Kidney capillary endothelial cell (primary cell): ENCODE results near the gene PCBP4.

Experiments
- DNase-seq: peaks from one replicate; pipeline ENCODE4 v3.0.0-alpha.2; 2018; ENCODE audit warnings: low spot score

The PCBP4 gene

DNA sequence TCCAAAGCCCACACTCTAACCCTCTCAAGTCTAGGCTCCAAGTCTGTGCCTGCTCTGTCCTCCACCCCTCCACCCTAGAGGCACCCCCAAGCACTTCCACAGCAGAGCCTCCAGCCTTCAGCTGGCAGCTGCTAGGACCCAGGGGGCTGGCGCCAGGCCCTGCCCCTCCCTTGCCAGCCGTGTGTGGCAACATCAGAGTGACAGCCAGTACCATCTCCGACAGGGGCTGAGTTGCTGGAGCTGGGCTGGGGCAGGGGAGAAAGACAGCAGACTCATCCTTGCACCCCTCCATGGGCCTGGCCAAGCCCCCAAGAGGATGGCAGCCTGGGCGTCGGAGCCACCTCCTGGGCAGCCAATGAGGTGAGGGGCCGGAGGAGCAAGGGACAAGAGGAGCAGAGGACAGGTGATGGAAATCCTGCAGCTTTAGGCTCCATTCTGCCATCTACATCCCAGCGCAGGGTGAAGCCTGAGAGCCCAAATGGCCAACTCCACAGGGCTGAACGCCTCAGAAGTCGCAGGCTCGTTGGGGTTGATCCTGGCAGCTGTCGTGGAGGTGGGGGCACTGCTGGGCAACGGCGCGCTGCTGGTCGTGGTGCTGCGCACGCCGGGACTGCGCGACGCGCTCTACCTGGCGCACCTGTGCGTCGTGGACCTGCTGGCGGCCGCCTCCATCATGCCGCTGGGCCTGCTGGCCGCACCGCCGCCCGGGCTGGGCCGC is 11.9 kb downstream of the PCBP4 start, which contains the start of gene GPR62:
GPR62 (plus strand) TSS at position 207 of the 718 bp plus-strand sequence; CDS start at position 479, 272 bp downstream.
- no peak for DNase-seq

DNA sequence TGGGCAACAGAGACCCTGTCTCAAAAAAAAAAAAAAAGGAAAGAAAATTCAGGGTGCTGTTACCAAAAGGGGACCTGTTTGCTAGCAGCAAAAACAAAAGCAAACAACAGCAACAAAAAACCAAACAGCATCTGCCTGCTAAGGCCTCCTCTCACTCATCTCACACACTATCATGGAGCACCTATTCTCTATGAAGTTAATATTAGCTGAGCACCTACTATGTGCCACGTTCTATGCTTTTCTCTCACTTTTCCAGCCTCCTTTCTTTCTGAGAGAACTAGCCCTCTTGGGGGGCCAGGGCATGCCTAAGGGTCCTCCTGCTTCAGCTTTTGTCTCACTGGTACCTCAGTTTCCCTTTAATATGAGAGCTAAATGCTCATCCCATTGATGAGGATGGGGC is 12.5 kb downstream of the PCBP4 start:
- no peak for DNase-seq

DNA sequence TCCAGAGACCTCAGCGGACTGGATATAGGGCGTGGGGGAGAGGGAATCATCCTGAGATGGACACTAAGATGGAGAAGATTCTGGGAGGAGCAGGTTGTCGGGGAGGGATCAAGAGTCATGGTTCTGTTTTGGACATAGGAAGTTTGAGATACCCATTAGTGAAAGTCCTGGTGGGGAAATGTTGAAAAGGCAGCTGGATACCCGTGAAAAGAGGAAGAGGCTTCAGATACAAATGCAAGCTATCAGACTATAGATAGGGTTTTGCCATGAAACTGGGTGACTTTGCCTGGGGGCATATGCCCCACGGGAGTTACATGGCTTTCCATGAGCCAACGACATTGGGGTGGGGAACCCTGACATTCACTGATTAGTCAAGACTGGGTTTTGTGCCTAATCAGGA is 13.1 kb downstream of the PCBP4 start:
- DNase-seq: no peak

DNA sequence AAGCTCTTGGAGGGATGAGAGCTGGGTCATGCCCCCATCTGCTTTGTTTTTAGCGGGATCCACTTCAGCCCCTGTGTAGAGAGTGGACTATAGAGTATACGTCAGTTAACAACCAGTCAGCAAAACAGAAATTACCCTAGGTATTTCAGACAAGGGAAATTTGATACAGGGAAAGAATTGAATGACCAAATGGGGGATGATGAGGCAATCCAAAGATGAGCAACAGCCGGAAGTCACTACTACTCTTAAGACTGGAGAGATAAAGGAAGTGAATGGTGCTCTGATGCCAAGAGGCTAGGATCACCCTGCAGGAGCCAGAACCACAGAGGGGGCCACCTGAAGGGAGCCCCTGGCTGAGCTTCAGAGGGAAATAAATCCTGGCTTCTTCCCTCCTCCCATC is 13.8 kb downstream of the PCBP4 start:
- no peak for DNase-seq

DNA sequence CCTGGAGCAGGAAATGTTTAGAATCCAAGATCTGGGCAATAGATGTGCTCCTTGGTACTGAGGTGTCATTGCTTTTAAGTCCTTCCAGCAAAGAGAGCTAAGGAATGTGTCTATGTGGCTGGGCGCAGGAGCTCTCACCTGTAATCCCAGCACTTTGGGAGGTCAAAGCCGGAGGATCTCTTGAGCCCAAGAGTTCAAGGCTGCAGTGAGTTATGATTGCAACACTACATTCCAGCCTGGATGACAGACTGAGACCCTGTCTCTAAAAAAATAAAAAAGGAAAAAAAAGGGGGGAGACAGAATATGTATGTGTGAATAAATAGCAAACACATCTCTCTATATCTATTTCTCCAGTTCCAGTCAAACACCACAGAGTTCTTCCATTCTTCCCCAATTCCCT is 16.4 kb downstream of the PCBP4 start:
- DNase-seq: no peak

DNA sequence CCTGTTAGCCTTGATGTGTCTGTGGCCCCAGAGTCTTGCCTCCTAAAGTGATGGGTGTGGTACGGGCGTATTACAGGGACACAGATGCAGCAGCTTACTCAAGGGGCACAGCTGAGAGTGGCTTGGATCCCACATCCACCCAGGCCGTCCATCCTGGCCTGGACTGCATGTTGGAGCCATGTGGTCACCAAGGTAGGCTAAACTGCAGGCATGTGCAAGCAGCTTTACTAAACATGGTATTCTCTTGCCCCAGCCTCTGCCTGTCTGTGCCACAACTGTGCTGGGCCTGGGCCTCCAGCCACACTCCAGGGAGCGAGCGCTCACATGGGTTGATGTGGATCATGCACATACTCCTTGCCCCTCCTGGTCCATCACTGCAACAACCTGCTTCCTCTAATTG is 18.1 kb downstream of the PCBP4 start:
- DNase-seq: no peak

DNA sequence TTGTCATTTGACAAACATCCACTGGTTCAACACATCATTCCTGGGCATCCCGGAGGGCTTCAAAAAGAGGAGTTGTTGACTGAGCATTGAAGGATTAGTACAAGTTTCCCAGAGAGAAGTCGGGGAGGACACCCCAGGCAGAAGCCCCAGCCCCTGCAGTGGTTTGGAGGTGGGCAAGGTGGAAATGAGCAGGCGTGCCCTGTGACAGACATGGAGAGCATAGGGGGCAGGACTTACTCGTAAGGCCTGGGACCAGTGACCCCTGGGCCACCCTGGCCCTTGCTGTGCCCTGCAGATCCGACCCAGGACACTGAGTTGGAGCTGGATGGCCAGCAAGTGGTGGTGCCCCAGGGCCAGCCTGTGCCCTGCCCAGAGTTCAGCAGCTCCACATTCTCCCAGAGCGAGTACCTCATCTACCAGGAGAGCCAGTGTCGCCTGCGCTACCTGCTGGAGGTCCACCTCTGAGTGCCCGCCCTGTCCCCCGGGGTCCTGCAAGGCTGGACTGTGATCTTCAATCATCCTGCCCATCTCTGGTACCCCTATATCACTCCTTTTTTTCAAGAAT is 19.2 kb downstream of the PCBP4 start:
- DNase-seq: no peak

DNA sequence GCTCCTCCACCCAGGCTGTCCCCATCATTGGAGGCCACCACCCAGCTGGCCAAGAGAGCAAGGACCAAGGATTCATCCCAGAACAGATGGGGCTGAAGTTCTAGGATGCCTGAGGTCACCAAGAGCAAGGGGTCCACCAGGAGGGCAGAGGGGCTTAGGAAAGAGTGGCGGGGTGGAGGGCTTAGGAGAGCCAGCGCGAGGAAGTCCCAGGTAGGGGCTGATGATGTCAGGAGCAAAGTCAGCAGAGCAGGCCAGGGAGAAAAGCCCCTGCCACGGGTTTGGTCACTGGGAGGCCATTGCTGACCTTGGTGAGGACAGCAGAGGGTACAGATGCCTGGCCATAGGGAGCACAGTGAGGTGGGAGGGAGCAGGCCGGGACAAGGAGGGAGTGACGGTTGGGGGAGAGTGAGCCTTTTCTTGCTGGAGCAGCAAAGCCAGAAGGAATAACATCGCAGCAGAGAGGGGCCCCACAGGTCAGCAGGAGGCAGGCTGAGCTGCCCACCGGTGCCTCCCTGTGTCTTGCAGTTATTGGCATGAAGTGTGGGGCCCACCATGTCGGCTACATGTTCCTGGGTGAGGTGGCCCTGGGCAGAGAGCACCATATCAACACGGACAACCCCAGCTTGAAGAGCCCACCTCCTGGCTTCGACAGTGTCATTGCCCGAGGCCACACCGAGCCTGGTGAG is 19.9 kb downstream of the PCBP4 start:
- DNase-seq: no peak

DNA sequence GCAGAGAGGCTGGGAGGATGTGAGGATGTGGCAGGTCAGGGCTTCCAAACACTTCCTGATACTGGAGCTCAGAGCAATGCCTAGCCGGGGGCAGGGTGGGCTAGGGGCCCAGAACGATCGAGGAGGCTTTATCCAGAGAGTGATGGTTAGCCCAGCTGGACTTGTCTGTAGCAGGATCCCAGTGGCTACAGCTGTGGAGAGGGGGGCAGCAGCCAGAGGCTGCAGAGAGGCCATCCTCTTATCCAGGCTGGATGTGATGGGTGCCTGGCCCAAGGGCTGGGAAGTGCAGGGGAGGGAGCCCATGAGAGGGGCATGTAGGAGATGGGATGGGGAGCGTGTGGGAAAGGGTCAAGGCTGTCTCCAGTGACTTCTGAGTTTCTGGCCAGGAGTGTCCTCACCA is 20.5 kb downstream of the PCBP4 start:
- DNase-seq: no peak

DNA sequence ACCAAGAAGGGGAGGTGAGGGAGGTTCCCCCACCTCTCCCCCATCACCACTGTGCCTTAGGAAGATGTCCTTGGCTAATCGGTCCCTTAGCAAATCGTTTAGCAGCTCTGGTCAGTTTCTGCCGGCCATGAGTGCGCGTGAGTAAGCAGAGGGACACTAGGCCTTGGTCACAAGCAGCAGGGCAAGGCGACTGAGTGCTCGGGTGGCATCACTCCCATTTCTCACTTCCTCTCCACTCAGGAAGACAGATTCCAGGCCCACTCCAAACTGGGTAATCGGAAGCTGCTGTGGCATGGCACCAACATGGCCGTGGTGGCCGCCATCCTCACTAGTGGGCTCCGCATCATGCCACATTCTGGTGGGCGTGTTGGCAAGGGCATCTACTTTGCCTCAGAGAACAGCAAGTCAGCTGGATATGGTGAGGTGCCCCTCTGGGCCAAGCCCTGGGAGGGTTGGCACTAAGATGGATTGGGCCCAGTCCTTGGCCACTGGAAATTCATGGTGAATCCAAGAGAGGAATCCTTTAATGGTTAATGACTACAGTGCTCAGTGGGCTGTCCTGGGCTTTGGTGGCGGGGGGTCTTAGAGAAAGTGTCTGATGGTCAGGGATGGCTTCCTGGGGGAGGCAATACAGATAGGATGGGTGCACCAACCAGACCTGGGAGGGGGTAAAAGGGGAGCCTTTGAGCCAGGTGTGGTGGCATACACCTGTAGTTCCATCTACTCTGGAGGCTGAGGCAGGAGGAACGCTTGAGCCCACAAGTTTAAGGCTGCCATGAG is 21.1 kb downstream of the PCBP4 start:
- no peak for DNase-seq

DNA sequence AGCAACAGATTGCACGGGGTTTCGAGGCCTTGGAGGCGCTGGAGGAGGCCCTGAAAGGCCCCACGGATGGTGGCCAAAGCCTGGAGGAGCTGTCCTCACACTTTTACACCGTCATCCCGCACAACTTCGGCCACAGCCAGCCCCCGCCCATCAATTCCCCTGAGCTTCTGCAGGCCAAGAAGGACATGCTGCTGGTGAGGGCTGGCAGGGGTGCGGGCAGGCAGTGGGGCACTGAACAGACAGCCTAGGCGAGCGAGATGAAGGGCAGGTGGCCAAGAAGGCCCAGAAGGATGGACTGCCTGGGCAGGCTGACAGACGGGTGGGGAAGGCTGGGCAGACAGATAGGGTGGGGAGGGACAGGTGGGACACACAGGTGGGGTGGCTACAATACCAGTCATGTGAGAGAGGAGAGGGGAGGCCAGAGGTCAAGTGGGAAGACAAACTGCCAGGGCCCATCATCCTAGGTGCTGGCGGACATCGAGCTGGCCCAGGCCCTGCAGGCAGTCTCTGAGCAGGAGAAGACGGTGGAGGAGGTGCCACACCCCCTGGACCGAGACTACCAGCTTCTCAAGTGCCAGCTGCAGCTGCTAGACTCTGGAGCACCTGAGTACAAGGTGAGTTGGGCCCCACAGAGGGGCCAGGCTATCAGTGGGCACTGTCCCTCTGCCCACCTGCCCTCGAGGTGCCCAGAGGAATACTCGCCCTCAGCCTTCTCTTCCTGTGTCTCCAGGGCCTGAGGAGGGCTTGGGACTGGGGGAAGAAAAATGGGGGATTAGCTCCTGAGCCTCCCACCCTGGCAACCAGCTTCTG is 22.0 kb downstream of the PCBP4 start:
- DNase-seq: no peak

DNA sequence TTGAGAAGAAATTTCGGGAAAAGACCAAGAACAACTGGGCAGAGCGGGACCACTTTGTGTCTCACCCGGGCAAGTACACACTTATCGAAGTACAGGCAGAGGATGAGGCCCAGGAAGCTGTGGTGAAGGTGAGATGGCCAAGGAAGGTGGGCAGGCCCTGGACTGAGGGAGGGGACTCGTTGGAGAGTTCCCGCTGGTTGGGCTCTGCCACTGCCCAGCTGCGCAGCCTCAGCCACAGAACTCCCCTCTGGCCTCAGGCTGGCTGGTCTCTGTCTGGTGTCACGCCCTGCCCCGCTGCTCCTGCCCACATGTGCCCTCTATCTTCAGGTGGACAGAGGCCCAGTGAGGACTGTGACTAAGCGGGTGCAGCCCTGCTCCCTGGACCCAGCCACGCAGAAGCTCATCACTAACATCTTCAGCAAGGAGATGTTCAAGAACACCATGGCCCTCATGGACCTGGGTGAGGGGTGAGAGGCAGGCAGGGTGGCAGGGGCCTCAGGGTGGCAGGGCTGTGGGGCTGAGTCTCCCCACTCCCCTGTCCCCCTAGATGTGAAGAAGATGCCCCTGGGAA is 22.7 kb downstream of the PCBP4 start:
- no peak for DNase-seq

DNA sequence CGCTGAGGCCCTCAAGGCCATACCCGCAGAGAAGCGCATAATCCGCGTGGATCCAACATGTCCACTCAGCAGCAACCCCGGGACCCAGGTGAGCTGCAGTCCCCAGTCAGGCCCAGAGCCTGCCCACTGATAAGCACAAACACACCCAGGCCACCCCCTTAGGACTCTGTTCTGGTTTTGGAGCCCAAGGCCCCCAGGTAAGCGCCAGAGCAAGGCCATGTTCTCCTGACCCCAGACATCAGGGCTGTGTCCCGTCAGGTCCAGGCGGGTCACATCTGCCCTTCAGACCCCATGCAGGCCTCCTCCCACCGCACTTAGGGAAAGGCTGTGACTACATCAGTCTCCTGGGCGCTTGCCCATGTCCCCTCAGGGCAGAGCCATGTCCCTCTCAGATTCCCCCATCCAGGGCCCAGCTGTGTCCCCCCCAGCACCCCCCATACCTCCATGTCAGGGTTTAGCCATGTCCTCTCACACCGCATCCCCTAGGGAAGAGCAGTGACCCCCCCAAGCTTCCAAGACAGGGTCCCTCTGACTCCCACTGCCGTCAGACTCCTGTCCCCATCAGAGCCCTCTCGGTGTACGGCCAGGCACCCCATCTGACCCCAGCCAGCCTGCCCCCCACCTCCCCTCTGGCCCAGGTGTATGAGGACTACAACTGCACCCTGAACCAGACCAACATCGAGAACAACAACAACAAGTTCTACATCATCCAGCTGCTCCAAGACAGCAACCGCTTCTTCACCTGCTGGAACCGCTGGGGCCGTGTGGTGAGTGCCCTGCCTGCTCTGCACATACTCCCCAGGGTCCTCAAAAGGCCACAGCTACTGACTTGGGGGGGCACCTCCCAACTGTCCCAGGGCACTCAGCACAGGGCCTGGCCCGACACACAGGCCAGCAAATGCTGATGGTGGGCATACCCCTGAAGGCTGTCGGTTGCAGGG is 23.5 kb downstream of the PCBP4 start:
- no peak for DNase-seq

DNA sequence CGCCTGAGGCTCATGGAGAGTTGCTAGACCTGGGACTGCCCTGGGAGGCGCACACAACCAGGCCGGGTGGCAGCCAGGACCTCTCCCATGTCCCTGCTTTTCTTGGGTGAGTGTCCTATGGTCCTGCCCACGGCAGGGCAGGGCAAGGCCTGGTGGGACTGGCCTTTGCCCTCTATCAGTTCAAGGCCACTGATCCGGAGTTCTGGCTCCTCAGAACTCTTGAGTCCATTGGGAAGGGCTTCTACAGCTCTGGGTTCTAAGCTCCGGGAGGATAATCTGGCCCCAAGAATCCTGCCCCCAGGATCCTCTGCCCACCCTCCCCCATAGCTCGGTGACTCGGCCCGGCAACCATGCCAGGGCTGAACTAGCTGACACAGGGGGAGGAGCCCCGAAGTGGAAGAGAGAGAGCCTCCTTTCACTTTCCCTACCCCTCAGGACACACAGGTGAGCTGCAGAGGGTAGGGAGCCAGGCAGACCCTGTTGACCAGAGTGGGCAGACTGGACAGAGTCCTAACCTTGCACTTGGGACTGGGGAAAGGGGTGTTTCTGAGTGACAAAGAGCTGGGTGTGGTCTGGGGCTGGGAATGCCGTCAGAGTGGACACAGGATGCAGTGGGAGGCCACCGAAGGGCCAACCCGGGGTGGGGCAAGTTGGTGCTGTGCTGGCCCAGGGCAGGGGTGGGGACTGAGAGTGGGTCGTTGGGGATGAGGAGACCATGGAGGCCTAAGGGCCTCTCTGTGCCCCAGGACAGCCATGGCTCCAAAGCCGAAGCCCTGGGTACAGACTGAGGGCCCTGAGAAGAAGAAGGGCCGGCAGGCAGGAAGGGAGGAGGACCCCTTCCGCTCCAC is 24.4 kb downstream of the PCBP4 start:
- peak; percentile 31 for DNase-seq

DNA sequence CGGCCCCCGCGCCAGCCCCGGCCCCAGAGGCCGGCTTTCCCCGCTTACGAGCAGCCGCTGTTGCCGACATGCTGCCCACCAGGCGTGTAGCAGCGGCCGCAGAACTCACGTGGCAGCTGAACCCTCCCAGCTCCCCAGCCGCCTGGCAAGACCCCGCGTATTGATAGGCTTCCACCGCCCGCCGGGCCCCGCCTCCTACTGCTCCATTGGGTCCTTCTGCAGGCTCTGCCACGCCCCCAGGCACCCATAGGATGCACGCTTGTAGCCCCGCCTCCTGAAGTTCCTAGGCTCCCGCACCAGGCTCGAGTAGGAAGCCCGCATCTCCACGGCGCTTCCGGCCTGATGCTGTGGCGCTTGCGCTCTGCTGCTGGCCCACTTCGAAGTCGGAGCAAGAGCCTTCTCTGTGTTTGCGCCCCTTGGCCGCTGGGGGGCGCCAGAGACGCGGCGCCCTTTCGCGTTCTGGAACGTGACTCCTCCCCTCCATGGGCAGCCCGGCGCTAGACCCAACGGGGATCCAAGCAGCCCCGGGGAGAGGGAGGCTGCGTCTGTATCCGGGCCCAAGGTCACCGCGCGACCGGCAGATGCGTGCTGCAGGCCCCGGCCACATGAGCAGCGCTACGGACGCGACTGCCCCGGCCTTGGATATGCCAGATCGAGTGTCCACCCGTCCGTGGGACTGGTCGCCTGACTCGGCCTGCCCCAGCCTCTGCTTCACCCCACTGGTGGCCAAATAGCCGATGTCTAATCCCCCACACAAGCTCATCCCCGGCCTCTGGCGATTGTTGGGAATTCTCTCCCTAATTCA is 25.3 kb downstream of the PCBP4 start, which contains the start of the genes PARP3 and RRP9:
PARP3 (plus strand) TSS at position 566 of the 805 bp plus-strand sequence. CDS start 993 bp downstream, outside the sequence.
RRP9 (minus strand) TSS at position 107 of the 805 bp plus-strand sequence; CDS start at position 70, 37 bp downstream.
- DNase-seq: peak; percentile 100

DNA sequence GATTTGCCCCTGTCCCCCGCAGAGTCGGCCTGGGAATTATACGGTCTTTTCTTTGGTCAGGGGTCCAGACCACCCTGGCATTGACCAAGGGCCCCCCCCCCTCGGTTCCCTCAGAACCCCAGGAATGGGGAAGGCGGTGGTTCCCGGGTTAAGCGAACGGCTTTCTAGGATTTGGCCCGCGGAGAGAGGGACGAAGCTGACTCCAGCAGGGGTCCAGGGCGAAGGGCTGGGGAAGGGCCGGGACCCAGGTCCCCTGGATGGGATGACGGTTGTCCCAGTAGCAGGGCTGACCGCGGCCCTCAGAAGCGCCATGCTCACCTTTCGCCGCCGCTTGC is 25.8 kb downstream of the PCBP4 start:
- no peak for DNase-seq

DNA sequence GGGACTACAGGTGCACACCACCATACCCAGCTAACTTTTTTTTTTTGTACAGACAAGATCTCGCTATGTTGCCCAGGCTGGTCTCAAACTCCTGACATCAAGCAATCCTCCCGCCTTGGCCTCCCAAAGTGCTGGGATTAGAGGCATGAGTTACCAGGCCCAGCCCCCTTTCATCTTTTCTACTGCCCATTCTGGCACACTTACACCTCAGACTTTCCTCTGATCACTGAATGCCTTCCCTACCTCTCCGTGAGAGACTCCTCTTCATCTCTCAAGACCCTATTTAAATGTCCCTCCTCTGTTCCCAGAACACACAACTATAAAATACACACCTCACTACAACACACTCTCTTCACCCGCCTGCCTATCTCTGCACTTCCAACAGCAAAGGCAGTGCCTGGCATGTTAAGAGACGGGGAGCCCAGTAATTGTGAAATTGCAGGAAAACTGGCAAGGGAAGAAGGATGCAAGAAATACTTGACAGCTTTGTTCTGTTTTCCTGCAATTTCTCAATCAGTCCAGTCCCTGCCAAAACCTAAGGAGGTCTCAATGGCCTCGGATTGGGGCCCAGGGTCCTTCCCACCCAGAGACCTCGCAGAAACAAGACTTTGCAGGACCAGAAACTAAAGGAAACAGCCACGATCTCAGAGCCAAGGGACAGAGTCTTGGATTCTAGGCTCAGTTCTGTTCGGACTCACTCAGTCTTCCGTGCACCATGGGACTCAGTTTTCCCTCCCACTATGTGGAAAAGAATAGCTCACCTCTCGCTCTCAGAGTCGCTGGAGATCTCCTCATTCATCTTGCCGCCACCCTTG is 26.4 kb downstream of the PCBP4 start:
- no peak for DNase-seq
